PC-3 (cell line): ENCODE data around the gene ADARB2.

Source experiments
- CTCF ChIP-seq: fragments of 300-600 bp; sonication (generic); conservative IDR thresholded peaks from 2 replicates; pipeline ENCODE4 v1.5.1; 2017; ENCODE audit warnings: antibody characterized with exemption, low read depth, mild to moderate bottlenecking, low read length
- EZH2 ChIP-seq: fragments of 300-600 bp; sonication (generic); IDR thresholded peaks from one replicate; pipeline ENCODE4 v1.6.1; 2017; ENCODE audit warnings: antibody characterized with exemption, mild to moderate bottlenecking, low read length; ENCODE audit not compliant: unreplicated experiment

DNA sequence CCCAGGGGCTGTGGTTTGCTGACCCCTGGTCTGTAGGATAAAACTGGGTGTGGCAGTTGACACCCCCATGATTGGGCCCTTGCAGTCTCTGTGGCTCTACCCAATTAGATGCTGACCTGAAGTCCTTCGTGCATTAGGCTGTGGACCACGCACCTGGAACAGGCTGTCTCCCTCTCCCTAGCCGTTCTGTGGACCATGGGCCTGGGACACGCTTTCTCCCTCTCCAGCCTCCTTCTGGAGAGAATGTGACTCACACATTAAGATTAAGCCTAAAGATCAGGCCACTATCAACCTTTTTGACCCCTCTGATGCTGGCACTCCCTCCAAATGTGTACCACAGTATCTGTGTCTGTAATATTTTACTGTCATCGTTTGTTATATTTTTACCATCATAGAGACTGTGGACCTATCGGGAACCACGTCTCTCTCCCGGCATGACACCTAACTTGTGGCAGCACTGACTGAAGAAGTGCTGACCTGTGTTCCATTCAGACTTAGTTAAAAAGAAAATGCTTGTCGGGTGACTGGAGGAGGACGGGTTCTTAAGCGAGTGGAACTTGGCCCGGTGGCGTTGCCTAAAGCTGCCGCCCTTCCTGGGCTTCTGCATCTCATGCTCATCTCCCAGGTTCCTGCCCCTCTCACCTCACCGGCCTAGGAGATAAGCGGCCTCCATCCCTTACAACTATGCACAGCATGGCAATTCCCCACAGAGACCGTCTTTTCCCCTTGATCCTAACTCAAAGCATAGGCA is 588.3 kb downstream of the ADARB2 start:
- TF ChIP-seq CTCF: no peak
- TF ChIP-seq EZH2: no peak
